BE2C (cell line): Measurements from ENCODE around the gene TMEM126A. TPM values are rescaled to one million over a fixed set of nuclear protein-coding genes. Genes with fewer than 3 reads are reported as not detected.
"Not testable (repeated sequence)": the region's sequence is repeated elsewhere in the genome, so short reads cannot be mapped to it uniquely, and the experiment has no call there.

ENCODE experiments used
- DNase-seq: peaks from one replicate; pipeline ENCODE4 v3.0.0-alpha.2; 2020
- H3K27me3 ChIP-seq: fragments of 250-450 bp; sonication (Bioruptor Pico); 2 replicates; pipeline ENCODE4 v1.5.1; 2020; ENCODE audit warnings: mild to moderate bottlenecking
- H3K36me3 ChIP-seq: fragments of 250-450 bp; sonication (Bioruptor Pico); 2 replicates; pipeline ENCODE4 v1.5.1; 2020; ENCODE audit warnings: mild to moderate bottlenecking
- H3K4me1 ChIP-seq: fragments of 250-450 bp; sonication (Bioruptor Pico); 2 replicates; pipeline ENCODE4 v1.5.1; 2020
- H3K4me3 ChIP-seq: 2 replicates; pipeline ENCODE4 v1.5.1; 2011; ENCODE audit warnings: low read depth, low read length
- H3K9me3 ChIP-seq: fragments of 250-450 bp; sonication (Bioruptor Pico); 2 replicates; pipeline ENCODE4 v1.5.1; 2020
- polyA plus RNA-seq: library from polyadenylated mRNA; unstranded; fragments of >200 nt; gene quantifications from one replicate; pipeline ENCODE4 v1.2.1, GENCODE V29; 2012; ENCODE audit warnings: low read depth, missing spikeins; ENCODE audit not compliant: insufficient read length, insufficient read depth
- TF ChIP-seq, protein P1 (sequence below): IDR thresholded peaks from 2 replicates; pipeline ENCODE4 v1.5.1; 2012; ENCODE audit warnings: mild to moderate bottlenecking, low read depth, low read length

Gene TMEM126A
- 32.6 TPM for polyA plus RNA-seq

DNA sequence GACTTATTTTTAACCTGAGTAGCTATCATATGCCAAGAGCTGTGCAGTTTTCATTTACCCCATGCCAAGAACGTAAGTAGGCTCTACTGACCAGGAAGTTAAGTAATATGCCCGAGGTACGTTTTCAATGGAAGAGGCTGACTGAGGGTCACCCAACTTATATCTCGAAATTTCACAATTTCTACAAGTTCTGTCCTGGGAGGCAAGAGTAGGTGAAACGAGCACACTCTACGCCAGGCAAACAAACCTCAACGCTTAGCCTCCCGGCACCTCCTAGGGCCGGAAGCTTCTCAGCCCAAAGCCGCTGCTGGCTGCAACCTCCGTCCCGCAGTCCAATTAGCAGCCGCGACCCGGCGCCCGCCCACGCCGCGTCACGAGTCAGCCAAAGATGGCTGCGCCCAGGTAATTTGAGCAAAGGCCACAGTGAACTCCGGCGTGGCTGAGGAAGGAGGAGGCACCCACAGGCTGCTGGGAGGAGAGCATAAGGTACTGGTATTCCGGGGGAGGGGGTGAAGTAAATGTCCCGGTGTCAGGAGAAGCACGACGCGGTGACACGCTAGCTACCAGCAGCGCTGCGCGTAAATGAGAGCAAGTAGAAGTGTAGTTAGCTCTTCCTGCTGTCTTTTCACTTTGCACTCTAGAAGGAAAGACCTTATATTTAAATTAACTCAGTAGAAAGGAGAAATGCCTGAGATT, at the start of gene TMEM126A:
Gene TMEM126A (plus strand): TSS at position 364 of the 696 bp plus-strand sequence. CDS start 2,289 bp downstream, outside the sequence.
- no peaks in the 10 kb centered on the region for H3K4me1 ChIP-seq
- peaks cover 7% of the 10 kb centered on the region; the same call in 1 of the 2 replicates for H3K27me3 ChIP-seq
- peaks cover 3% of the 10 kb centered on the region for H3K36me3 ChIP-seq
- TF ChIP-seq, protein P1, sequence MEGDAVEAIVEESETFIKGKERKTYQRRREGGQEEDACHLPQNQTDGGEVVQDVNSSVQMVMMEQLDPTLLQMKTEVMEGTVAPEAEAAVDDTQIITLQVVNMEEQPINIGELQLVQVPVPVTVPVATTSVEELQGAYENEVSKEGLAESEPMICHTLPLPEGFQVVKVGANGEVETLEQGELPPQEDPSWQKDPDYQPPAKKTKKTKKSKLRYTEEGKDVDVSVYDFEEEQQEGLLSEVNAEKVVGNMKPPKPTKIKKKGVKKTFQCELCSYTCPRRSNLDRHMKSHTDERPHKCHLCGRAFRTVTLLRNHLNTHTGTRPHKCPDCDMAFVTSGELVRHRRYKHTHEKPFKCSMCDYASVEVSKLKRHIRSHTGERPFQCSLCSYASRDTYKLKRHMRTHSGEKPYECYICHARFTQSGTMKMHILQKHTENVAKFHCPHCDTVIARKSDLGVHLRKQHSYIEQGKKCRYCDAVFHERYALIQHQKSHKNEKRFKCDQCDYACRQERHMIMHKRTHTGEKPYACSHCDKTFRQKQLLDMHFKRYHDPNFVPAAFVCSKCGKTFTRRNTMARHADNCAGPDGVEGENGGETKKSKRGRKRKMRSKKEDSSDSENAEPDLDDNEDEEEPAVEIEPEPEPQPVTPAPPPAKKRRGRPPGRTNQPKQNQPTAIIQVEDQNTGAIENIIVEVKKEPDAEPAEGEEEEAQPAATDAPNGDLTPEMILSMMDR: no peak
- peak within 1 kb of the TSS; percentile 94 for H3K4me3 ChIP-seq
- peak; percentile 90 for DNase-seq
- H3K9me3 ChIP-seq: no peaks in the 10 kb centered on the region

DNA sequence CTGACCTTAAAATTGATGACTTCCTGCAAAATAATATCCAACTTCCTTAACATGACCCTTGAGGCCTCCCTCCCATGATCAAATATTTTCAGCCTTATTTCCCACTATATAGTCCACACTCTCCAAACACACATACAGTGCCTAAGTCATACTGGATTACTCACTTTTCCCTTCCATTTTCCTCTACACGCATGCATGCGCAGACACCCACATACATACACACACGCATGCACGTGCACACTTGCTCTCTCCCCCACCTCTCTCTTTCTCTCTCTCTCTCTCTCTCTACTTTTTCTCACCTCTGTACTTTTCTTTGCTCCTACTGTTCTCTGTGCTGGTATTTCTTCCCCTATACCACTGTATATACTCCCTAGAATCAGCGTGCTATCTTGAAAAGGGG, 48.7 kb upstream of the TMEM126A start:
- Histone ChIP-seq H3K4me1 (no peaks in the 10 kb centered on the region), H3K9me3 (no peaks in the 10 kb centered on the region), H3K27me3 (peaks cover 9% of the 10 kb centered on the region), H3K4me3 (no peak overlapping the region), H3K36me3 (no peaks in the 10 kb centered on the region)
- no peak for DNase-seq
- TF ChIP-seq, protein P1: no peak

DNA sequence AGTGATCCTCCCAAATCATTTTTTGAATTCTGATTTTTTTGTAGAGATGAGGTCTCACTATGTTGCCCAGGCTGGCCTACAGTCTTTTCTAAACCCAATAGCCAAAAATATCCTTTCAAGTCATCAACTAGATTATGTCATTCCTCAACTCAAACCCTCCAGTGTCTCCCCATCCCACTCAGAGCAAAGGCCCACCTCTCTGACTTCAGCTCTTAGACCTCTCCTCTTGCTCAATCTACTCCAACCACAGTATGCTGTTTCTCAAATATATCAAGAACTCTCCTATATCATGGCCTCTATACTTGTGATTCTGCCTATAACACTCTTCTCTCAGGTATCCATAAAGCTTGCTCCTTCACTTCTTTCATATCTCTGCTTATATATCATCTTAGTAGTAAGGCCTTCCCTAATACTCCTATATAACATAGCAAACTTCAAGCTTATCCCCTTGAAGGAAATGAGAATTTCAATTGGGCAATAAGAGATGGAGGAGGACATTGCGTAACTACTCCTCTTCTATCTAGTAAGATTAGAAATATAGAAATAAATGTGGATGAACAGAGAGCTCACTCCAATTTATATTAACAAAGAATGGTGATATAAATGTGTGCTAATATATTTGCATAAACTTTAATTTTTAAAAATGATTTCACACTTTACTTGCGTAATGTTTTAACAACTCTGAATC, 45.1 kb upstream of the TMEM126A start:
- TF ChIP-seq, protein P1: no peak
- no peaks in the 10 kb centered on the region for H3K4me1 ChIP-seq
- H3K9me3 ChIP-seq: no peaks in the 10 kb centered on the region
- no peak for DNase-seq
- peaks cover 4% of the 10 kb centered on the region for H3K27me3 ChIP-seq
- no peak overlapping the region for H3K4me3 ChIP-seq
- H3K36me3 ChIP-seq: no peaks in the 10 kb centered on the region

DNA sequence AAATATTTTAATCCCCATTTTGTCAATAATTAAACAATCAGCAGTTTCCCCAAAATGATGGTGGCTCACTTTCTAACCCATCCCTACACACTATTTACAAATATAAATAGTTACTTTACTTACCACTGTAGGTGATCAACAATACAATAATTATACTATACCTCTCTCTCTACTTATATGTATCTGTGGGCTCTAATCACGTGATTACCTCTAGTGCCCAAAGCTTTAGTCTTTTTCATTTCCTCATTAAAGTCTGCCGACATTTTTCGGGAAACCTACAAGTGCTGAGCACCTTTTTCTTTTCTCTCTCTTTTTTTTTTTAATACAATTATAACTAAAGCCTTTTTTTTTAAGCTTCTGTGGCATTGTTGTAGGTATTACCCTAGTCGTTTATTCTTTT, 44.5 kb upstream of the TMEM126A start:
- TF ChIP-seq, protein P1: no peak
- no peaks in the 10 kb centered on the region for H3K36me3 ChIP-seq
- H3K9me3 ChIP-seq: no peaks in the 10 kb centered on the region
- H3K4me1 ChIP-seq: no peaks in the 10 kb centered on the region
- H3K4me3 ChIP-seq: no peak overlapping the region
- peaks cover 4% of the 10 kb centered on the region for H3K27me3 ChIP-seq
- DNase-seq: no peak

DNA sequence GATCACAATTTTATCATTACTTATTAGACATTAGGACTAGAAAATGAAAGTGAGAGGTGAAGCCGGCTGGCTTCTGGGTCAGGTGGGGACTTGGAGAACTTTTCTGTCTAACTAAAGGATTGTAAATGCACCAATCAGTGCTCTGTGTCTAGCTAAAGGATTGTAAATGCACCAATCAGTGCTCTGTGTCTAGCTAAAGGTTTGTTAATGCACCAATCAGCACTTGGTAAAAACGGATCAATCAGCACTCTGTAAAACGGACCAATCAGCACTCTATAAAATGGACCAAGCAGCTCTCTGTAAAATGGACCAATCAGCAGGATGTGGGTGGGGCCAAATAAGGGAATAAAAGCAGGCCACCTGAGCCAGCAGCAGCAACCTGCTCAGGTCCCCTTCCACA, 41.5 kb upstream of the TMEM126A start:
- H3K4me3 ChIP-seq, H3K36me3 ChIP-seq, H3K27me3 ChIP-seq, H3K4me1 ChIP-seq, DNase-seq, H3K9me3 ChIP-seq: not testable (repeated sequence)

DNA sequence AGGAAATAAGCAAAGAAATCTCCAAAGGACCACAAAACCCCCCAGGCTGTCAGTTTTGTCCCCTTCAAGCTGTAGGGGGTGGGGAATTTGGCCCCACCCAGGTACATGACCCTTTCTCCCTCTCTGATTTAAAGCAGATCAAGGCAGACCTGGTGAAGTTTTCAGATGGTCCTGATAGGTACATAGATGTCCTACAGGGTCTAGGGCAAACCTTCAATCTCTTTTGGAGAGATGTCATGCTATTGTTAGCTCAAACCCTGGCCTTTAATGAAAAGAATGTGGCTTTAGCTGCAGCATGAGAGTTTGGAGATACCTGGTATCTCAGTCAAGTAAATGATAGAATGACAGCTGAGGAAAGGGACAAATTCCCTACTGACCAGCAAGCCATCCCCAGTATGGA, 39.1 kb upstream of the TMEM126A start:
- H3K4me1 ChIP-seq, H3K27me3 ChIP-seq, DNase-seq, H3K9me3 ChIP-seq, H3K36me3 ChIP-seq, H3K4me3 ChIP-seq: not testable (repeated sequence)

DNA sequence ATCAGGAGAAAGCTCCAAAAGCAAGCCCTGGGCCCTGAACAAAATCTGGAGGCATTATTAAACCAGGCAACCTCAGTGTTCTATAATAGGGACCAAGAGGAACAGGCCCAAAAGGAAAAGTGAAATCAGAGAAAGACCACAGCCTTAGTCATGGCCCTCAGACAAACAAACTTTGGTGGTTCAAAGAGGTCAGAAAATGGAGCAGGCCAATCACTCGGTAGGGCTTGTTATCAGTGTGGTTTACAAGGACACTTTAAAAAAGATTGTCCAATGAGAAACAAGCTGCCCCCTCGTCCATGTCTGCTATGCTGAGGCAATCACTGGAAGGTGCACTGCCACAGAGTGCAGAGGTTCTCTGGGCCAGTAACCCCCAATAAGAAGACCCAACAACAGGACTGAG, 38.5 kb upstream of the TMEM126A start:
- H3K36me3 ChIP-seq, H3K4me1 ChIP-seq, H3K9me3 ChIP-seq, H3K4me3 ChIP-seq, H3K27me3 ChIP-seq, DNase-seq: not testable (repeated sequence)

DNA sequence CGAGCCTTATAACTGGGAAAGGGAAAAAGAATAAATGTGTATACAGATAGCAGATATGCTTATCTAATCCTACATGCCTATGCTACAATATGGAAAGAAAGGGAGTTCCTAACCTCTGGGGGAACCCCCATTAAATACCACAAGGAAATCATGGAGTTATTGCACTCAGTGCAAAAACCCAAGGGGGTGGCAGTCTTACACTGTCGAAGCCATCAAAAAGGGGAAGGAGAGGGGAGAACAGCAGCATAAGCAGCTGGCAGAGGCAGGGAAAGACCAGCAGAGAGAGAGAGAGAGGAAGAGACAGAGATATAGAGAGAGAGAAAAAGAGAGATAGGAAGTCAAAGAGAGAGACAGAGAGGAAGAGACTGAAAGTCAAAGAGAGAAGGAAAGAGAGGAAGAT, 36.1 kb upstream of the TMEM126A start:
- not testable (repeated sequence) for H3K4me3 ChIP-seq, H3K36me3 ChIP-seq, DNase-seq, H3K9me3 ChIP-seq, H3K4me1 ChIP-seq
- H3K27me3 ChIP-seq: peaks cover 10% of the 10 kb centered on the region
